BJ (cell line): ENCODE measurements around the gene HMX2. TPM values are rescaled to one million over a fixed set of nuclear protein-coding genes. Genes with fewer than 3 reads are reported as not detected.

Experiments used
- CTCF ChIA-PET: fragments of 350-600 bp; formaldehyde crosslinking; extraction: SDS; loops from one replicate; lab custom pipeline; 2021; ENCODE audit warnings: antibody characterized with exemption, inconsistent platforms; lab: Yijun Ruan, JAX
- POLR2A ChIA-PET: fragments of 300-600 bp; sonication (Branson Sonifier 250); formaldehyde crosslinking; extraction: SDS; loops from one replicate; lab custom pipeline; 2021; ENCODE audit warnings: antibody characterized with exemption; lab: Charles Lee
- DNase-seq: peaks from one replicate; pipeline ENCODE4 v3.0.0-alpha.2; 2011; ENCODE audit warnings: low read depth
- H3K27me3 ChIP-seq: 2 replicates; pipeline ENCODE4 v1.6.0; 2011; ENCODE audit warnings: low read length; ENCODE audit not compliant: control insufficient read depth, insufficient read depth
- H3K36me3 ChIP-seq: 2 replicates; pipeline ENCODE4 v1.5.1; 2011; ENCODE audit warnings: low read length; ENCODE audit not compliant: control insufficient read depth, insufficient read depth
- H3K4me3 ChIP-seq: 2 replicates; pipeline ENCODE4 v1.5.1; 2011; ENCODE audit warnings: low read depth, mild to moderate bottlenecking, control low read depth, low read length
- CTCF ChIP-seq: IDR thresholded peaks from 2 replicates; pipeline ENCODE4 v1.5.1; 2011; ENCODE audit warnings: low read depth, mild to moderate bottlenecking, control low read depth, inconsistent platforms, low read length, moderate library complexity; ENCODE audit not compliant: insufficient read depth
- polyA plus RNA-seq: library from polyadenylated mRNA; depleted of rRNA; stranded (reverse); fragments of >200 nt; gene quantifications from 2 replicates; pipeline ENCODE4 v1.2.3, GENCODE V29; 2011

HMX2 gene
- polyA plus RNA-seq, 1 experiment, result not detected

GRCh38 chr10:123157210-123157609 is 9.3 kb downstream of the HMX2 start:
- Histone ChIP-seq H3K4me3 (no peak overlapping the region), H3K36me3 (peaks cover 1% of the 10 kb centered on the region), H3K27me3 (peaks cover 2% of the 10 kb centered on the region)
- no peak for TF ChIP-seq CTCF
- POLR2A ChIA-PET, result no interaction called here
- no peak for DNase-seq
- CTCF ChIA-PET, result no interaction called here

GRCh38 chr10:123158682-123159081 is 10.7 kb downstream of the HMX2 start:
- ChIA-PET POLR2A (interaction anchor here (0.6 kb wide), 1 partner anchor 749 kb away, joined by 3 read pairs; no protein-coding TSS in a partner anchor), CTCF (interaction anchor here (1.4 kb wide), 1 partner anchor 9 kb away, joined by 6 read pairs; no protein-coding TSS in a partner anchor)
- Histone ChIP-seq H3K27me3 (no peaks in the 10 kb centered on the region), H3K4me3 (no peak overlapping the region), H3K36me3 (peaks cover 3% of the 10 kb centered on the region)
- no peak for DNase-seq
- TF ChIP-seq CTCF, result no peak

- H3K4me3 ChIP-seq, result no peak overlapping the region
- no peaks in the 10 kb centered on the region for H3K27me3 ChIP-seq
- CTCF ChIA-PET, result no interaction called here
- POLR2A ChIA-PET, result interaction anchor here (0.7 kb wide), 1 partner anchor 1155 kb away, joined by 3 read pairs; no protein-coding TSS in a partner anchor
- no peak for DNase-seq
- no peak for TF ChIP-seq CTCF
- peaks cover 3% of the 10 kb centered on the region for H3K36me3 ChIP-seq
These were observed 12.5 kb downstream of the HMX2 start for GRCh38 chr10:123160311-123160980.

GRCh38 chr10:123164319-123164718 is 16.4 kb downstream of the HMX2 start:
- no peak for DNase-seq
- Histone ChIP-seq H3K27me3 (no peaks in the 10 kb centered on the region), H3K4me3 (no peak overlapping the region), H3K36me3 (peaks cover 4% of the 10 kb centered on the region)
- no peak for TF ChIP-seq CTCF
- ChIA-PET CTCF (interaction anchor here (0.9 to 1.0 kb wide), 2 partner anchors 8 to 10 kb away, joined by 3 to 4 read pairs; partner anchors contain the start of gene BUB3), POLR2A (no interaction called here)

GRCh38 chr10:123165445-123166072 is 17.6 kb downstream of the HMX2 start:
- Histone ChIP-seq H3K27me3 (no peaks in the 10 kb centered on the region), H3K36me3 (peaks cover 4% of the 10 kb centered on the region), H3K4me3 (no peak overlapping the region)
- no peak for TF ChIP-seq CTCF
- CTCF ChIA-PET, result no interaction called here
- no peak for DNase-seq
- POLR2A ChIA-PET, result no interaction called here
